ENCODE data around the gene CXorf51A. TPM values are rescaled to one million over a fixed set of nuclear protein-coding genes. Genes with fewer than 3 reads are reported as not detected.

CXorf51A gene
- total RNA-seq: not detected in 2 replicates

GRCh38 chrX:146814644-146815043 is at the start of gene CXorf51A:
CXorf51A (minus strand) TSS chrX:146814744; CDS start chrX:146814723, 21 bp downstream.

GRCh38 chrX:146809471-146809870 is 5.1 kb downstream of the CXorf51A start, which contains the start of gene CXorf51B:
CXorf51B (plus strand) TSS chrX:146809771; CDS start chrX:146809792, 21 bp downstream.

Other genes starting within 250 kb of the CXorf51A start
- not detected in 2 replicates for gene CXorf51B, start 5.0 kb downstream of the CXorf51A start, total RNA-seq